ENCODE results near the gene CIB2. TPM values are rescaled to one million over a fixed set of nuclear protein-coding genes. Genes with fewer than 3 reads are reported as not detected.

CIB2 gene
- total and polyA plus RNA-seq, 10 donors, result 1.0 to 5.0 (median 3.1) TPM

DNA sequence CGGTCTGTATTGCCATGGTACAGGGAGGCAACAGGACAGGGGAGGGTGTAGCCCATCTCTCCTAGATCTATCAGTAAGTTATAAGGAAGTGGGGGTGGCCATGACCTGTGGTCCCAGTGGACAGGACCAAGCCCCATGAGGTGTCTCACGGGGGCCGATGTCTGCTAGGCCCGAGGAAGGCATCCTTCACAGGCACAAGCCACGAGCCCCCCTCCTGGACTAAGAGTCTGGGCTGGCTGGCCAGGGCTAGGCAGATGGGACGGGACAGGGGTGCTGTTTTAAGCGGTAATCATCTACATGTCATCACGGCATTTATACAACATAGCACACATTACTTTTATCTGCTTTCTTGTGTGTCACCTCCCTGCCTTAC is 51.2 kb downstream of the CIB2 start:
- 81 to 93% (median 86%) methylated on average over 7 to 8 of the region's 8 CpGs for WGBS, 5 donors
- H3K4me3 ChIP-seq, result no peak overlapping the region
- TF ChIP-seq POLR2A (IDR thresholded peaks at IDR 0.05), result no peak
- TF ChIP-seq, protein P1, sequence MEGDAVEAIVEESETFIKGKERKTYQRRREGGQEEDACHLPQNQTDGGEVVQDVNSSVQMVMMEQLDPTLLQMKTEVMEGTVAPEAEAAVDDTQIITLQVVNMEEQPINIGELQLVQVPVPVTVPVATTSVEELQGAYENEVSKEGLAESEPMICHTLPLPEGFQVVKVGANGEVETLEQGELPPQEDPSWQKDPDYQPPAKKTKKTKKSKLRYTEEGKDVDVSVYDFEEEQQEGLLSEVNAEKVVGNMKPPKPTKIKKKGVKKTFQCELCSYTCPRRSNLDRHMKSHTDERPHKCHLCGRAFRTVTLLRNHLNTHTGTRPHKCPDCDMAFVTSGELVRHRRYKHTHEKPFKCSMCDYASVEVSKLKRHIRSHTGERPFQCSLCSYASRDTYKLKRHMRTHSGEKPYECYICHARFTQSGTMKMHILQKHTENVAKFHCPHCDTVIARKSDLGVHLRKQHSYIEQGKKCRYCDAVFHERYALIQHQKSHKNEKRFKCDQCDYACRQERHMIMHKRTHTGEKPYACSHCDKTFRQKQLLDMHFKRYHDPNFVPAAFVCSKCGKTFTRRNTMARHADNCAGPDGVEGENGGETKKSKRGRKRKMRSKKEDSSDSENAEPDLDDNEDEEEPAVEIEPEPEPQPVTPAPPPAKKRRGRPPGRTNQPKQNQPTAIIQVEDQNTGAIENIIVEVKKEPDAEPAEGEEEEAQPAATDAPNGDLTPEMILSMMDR (IDR thresholded peaks at IDR 0.05 in 8 of 11, conservative IDR thresholded peaks at IDR 0.05 in 3 of 11), result no peak
- no peak for TF ChIP-seq POLR2AphosphoS5 (IDR thresholded peaks at IDR 0.05)
- no peaks in the 10 kb centered on the region for H3K9me3 ChIP-seq
- H3K36me3 ChIP-seq, result no peaks in the 10 kb centered on the region
- no peaks in the 10 kb centered on the region for H3K27me3 ChIP-seq (replicated peaks in 1 of 7)
- peak overlapping the region in 3 of 8 donors; percentile 11 to 97 (median 53) for H3K27ac ChIP-seq
- intact Hi-C loops (cut with DNase I; ENCODE audit: low total_unique reads), result no loop called here
- H3K4me1 ChIP-seq, result peaks cover 27 to 74% (median 53%) of the 10 kb centered on the region in 6 donors
- DNase-seq, result no peak

DNA sequence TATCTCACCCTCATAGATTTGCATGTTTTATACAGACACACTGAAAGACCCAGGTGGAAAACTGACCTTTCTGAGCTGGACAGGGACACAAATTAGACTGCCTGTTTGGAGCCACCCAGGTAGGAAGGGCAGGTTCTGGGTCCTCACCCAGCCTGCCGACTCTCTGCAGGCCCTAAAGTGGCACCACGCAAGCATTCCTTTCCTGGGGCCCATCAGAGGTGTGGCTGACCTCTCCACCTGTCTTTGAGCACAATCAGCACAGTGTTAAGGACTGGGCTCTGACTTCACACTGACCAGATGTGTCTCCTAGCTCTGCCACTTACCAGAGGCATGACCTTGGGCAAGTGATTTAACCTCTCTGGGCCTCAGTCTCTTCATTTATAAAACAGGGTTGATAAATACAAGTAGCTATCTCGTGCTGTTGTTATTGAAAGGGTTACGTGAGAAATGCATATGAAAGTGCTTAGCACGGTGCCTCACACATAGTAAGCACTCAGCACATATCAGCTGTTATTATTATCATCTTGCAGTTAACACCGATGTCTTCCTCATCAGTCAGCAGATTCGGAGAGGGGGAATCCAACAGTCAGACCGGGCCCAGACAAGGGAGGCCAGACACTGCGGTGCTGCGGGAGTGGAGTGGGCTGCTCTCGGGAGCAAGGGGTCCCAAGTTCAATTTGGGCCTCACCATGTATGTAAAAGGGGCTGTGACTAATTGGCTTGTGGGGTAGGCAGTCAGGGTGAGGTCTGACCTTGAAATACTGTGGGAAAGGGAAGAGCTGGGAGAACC is 51.8 kb downstream of the CIB2 start:
- peaks cover 29 to 74% (median 52%) of the 10 kb centered on the region in 6 donors for H3K4me1 ChIP-seq
- H3K36me3 ChIP-seq, result no peaks in the 10 kb centered on the region
- 88 to 95% (median 92%) methylated on average over 11 of the region's 11 CpGs for WGBS, 5 donors
- intact Hi-C loops (cut with DNase I; ENCODE audit: low total_unique reads), result no loop called here
- H3K4me3 ChIP-seq, result no peak overlapping the region
- no peaks in the 10 kb centered on the region for H3K27me3 ChIP-seq (replicated peaks in 1 of 7)
- TF ChIP-seq, protein P1 (IDR thresholded peaks at IDR 0.05 in 8 of 11, conservative IDR thresholded peaks at IDR 0.05 in 3 of 11), result no peak
- no peak for TF ChIP-seq POLR2AphosphoS5 (IDR thresholded peaks at IDR 0.05)
- no peak for TF ChIP-seq POLR2A (IDR thresholded peaks at IDR 0.05)
- no peak for DNase-seq
- H3K9me3 ChIP-seq, result no peaks in the 10 kb centered on the region
- H3K27ac ChIP-seq, result peak overlapping the region in 2 of 8 donors; percentile 53 to 97

DNA sequence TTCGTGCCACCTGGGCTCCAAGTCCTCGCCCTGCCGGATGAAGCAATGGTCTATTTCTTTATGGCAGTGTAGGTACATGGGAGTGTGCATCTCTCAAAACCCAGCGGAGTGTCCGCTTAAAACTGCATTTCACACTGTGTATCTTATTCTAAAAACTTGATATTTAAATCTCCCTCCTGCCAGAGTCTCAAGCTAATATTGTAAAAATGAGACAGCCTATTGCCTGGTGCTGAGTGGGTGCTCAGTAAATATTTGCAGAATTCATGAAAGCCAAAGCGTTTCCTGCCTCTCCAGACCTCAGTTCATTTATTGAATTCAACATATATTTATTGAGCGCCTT is 53.4 kb downstream of the CIB2 start:
- no peak for DNase-seq
- intact Hi-C loops (cut with DNase I; ENCODE audit: low total_unique reads), result no loop called here
- 14 to 33% (median 21%) methylated on average over 7 of the region's 7 CpGs for WGBS, 5 donors

More for the DNA sequence above, 53.4 kb downstream of the CIB2 start:
- Histone ChIP-seq H3K9me3 (no peaks in the 10 kb centered on the region), H3K27me3 (replicated peaks in 1 of 7) (no peaks in the 10 kb centered on the region), H3K27ac (peak overlapping the region; percentile 82 to 97 (median 94)), H3K4me3 (peak overlapping the region; percentile 37 to 98 (median 91)), H3K36me3 (no peaks in the 10 kb centered on the region), H3K4me1 (peaks cover 19 to 74% (median 53%) of the 10 kb centered on the region in 6 donors)
- TF ChIP-seq, protein P1 (IDR thresholded peaks at IDR 0.05 in 8 of 11, conservative IDR thresholded peaks at IDR 0.05 in 3 of 11), result no peak
- no peak for TF ChIP-seq POLR2A (IDR thresholded peaks at IDR 0.05)
- no peak for TF ChIP-seq POLR2AphosphoS5 (IDR thresholded peaks at IDR 0.05)
